KG1 (cell line): Measurements from ENCODE around the gene SLC1A3.

Experiments used
- DNase-seq: peaks from one replicate; lab custom pipeline; 2025; lab: John Stamatoyannopoulos, UW

The SLC1A3 gene

DNA sequence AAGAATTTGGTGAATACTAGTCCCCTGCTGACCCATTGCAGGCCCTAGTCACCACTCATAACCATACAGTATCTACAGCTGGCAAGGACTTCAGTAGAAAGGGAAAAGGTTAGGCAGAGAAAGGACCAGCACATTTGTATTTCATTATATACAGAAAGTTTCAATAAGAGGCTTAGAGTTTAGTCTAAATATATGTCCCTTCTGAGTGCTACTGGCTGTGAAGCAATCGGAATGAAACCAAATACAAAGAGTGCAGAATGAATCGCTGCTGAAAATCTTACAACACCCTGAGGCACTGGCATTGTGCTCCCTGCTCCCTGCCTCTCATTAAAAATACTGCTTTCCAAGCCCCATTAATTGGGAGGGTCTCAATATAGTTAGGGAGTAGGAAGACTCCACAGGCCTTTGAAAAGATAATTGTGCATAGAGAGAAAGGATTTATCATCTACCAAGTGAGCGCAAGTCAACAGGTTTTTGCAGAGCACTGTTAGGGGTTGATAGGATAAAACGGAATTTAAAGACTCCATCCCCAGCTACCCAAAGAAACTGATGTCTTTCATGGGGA, 110.8 kb downstream of the SLC1A3 start:
- no peak for DNase-seq

- DNase-seq = no peak
Measured at GRCh38 chr5:36719282-36719681, 112.9 kb downstream of the SLC1A3 start.

- DNase-seq = no peak
Measured at GRCh38 chr5:36720688-36721087, 114.3 kb downstream of the SLC1A3 start.

- no peak for DNase-seq
Measured at GRCh38 chr5:36721664-36722235, 115.3 kb downstream of the SLC1A3 start.

- no peak for DNase-seq
Measured at GRCh38 chr5:36722900-36723299, 116.5 kb downstream of the SLC1A3 start.

DNA sequence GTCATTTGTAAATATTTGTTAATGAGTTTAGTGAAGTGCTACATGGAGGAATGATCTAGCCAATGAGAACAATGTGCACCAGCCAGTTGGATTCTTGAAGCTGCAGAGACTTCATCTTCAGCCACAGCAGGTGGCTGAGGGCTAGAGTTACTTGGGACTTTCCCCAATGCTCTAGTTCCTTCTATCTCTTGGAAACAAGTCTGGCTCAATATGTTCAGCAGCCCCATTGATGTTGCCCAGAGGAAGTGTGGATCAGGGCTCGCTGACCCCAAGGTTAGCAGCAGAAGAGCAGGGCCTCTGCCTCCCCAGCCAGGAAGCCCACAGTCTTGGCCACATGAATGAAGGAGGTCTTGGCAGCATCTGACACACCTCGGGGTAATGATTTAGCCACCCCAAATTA, 117.5 kb downstream of the SLC1A3 start:
- no peak for DNase-seq

DNA sequence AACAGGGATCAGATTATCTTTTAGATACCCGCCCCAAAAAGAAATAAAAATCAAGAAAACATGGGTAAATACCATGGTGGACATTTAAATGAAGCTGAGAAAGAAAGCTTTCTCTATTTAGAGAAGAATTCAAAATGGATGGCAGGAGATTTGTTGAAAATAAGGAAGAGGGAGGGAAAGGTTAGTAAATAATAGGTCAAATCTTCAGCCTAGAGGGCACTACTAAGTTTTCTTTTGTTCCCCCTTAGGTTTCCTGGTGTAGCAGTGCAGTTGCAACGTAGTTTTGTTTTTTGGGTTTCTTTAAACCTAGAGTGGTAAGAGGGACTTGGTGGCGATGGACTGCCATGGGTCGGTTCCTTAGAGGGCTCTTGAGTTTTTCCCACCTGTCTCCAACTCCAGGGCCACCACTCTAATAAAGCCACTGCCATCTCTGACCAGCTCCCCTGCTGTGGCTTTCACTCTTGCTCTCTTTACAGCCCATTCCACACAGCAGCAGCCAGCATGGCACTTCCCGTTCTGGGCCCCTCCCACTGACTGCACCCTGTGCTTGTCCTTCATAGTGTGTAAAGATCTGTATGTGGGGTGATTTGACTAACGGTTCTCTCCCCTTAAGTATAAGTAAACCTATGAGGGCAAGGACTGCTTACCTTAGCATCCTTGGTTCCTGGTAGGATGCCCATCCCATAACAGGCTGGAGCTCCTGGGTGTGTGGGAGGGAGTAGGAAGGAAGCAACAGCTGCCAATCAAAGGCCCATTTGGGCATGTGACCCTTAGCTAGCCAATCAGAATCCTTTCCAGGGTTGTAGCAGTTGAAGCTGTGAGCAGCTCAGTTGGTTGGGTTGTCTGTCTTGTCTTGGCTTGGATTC, 118.3 kb downstream of the SLC1A3 start:
- DNase-seq = peak; percentile 57

- no peak for DNase-seq
Measured at GRCh38 chr5:36726317-36726716, 119.9 kb downstream of the SLC1A3 start.

GRCh38 chr5:36726767-36727166, 120.4 kb downstream of the SLC1A3 start:
- no peak for DNase-seq

GRCh38 chr5:36728697-36729543, 122.5 kb downstream of the SLC1A3 start:
- DNase-seq = peak; percentile 37

DNA sequence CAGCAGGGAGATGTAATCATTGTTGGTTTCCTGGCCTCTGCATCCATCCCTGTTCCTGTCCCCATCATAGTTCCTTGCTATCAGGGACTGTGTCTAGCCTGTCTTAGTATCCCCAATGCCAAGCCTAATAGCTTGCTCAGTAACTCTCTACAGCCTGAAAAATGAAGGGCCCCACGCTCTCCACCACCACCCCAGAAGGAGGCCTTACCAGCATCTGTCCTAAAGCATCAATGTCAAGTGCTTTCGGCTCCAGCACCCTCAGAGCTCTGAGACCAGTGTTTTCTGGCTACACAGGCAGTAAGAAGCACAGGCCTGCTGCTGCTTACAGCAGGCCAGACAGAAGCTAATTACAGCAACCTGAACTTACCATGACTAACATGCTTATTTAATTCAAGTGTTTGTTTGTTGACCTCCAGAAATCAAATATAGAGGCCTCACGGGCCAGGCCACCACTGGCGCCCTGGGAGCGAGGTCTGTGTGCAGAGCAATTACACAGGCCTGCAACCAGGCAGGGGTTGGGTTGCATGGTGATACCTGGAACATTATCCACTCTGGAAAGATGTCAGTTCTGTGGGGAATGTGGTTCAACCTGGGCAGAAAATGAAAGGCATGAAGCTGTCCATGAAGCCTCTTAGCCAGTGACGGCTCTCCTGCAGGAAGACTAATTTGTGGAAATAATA, 124.3 kb downstream of the SLC1A3 start:
- no peak for DNase-seq

GRCh38 chr5:36733183-36733582, 126.8 kb downstream of the SLC1A3 start:
- no peak for DNase-seq

GRCh38 chr5:36734422-36734821, 128.0 kb downstream of the SLC1A3 start:
- DNase-seq = no peak

- no peak for DNase-seq
Measured at GRCh38 chr5:36735891-36736290, 129.5 kb downstream of the SLC1A3 start.
